HG03439 (cell line): Measurements from ENCODE around the gene PCDHGA4.
"Not testable (repeated sequence)": the region's sequence is repeated elsewhere in the genome, so short reads cannot be mapped to it uniquely, and the experiment has no call there.

ENCODE experiments used
- ATAC-seq: cut with Tn5 transposase; IDR thresholded peaks from one replicate; pipeline ENCODE4 v1.9.1; 2021; ENCODE audit warnings: mild to moderate bottlenecking, moderate library complexity; ENCODE audit not compliant: unreplicated experiment

PCDHGA4 gene

GRCh38 chr5:141346017-141346416 is 8.8 kb upstream of the PCDHGA4 start:
- ATAC-seq = not testable (repeated sequence)

DNA sequence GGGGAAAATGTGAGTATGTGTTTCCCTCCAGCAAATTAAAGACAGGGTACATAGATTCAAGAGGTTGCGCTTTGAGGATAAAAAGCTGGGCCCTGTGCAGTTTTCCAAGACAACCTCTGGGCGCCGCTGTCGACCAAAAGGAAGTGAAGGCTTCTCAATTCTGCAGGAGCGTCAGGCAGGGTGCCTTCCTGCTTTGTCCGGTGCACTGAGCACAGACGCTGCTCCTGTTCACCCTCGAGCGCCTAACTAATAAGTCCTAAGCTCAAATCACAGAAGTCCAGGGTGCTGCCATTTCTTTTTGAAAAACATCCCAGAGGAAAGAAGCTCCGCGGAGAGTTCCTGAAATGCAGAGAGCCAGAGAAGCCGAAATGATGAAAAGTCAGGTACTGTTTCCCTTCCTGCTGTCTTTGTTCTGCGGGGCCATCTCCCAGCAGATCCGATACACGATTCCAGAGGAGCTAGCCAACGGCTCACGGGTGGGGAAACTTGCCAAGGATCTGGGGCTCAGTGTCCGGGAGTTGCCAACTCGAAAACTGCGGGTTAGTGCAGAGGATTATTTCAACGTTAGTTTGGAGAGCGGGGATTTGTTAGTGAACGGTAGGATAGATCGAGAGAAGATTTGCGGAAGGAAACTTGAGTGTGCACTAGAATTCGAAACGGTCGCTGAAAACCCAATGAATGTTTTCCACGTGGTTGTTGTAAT is 4.8 kb upstream of the PCDHGA4 start, which contains the start of gene PCDHGB1:
Gene PCDHGB1, plus strand, starts transcription at position 183 of the 703 bp plus-strand sequence. Its CDS starts 162 bp downstream, at position 345.
- no peak for ATAC-seq

DNA sequence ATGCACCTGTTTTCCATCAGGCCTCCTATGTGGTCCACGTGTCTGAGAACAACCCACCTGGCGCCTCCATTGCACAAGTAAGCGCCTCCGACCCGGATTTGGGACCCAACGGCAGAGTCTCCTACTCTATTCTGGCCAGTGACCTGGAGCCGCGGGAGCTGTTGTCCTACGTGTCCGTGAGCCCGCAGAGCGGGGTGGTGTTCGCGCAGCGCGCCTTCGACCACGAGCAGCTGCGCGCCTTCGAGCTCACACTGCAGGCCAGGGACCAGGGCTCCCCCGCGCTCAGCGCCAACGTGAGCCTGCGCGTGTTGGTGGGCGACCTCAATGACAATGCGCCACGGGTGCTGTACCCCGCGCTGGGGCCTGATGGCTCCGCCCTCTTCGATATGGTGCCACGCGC is 3.2 kb upstream of the PCDHGA4 start:
- no peak for ATAC-seq

DNA sequence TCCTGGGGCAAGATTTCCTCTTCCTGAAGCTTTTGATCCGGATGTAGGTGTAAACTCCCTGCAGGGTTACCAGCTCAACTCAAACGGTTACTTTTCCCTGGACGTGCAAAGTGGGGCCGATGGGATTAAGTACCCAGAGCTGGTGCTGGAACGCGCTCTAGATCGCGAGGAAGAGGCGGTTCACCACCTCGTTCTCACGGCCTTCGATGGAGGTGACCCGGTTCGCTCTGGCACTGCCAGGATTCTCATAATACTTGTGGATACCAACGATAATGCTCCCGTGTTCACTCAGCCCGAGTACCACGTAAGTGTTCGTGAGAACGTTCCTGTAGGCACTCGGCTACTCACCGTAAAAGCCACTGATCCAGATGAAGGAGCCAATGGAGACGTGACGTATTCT is 820 bp downstream of the PCDHGA4 start:
- no peak for ATAC-seq

- ATAC-seq = no peak
These were observed 1.3 kb downstream of the PCDHGA4 start for GRCh38 chr5:141356133-141356532.

DNA sequence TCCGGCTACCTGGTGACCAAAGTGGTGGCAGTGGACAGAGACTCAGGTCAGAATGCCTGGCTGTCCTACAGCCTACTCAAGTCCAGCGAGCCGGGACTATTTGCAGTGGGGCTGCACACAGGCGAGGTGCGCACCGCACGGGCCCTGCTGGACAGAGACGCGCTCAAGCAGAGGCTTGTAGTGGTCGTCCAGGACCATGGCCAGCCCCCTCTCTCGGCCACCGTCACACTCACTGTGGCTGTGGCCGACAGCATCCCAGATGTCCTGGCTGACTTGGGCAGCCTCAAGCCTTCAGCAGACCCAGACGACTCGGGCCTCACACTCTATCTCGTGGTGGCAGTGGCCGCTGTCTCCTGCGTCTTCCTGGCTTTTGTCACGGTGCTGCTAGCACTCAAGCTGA is 2.1 kb downstream of the PCDHGA4 start:
- no peak for ATAC-seq

DNA sequence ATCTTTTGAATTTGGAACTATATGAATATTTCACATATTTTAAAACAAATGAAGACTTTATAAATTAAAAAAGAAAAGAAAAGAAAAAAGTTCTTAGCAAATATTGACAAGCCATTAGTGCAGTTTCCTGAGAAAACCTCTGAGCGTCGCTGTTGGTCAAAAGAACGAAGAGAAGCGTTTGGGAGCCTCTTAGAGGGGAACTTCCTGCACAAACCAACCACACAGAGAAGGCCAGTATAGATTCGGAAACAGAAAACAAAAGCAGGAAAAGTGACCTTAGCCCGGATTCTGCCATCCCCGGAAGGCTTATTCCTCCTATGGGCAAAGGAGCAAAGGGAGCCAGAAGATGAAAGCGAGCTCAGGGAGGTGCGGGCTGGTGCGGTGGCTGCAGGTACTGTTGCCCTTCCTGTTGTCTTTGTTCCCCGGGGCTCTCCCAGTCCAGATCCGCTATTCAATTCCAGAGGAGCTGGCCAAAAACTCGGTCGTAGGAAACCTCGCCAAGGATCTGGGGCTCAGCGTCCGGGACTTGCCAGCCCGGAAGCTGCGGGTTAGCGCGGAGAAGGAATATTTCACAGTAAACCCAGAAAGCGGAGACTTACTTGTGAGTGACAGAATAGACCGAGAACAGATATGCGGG is 5.1 kb downstream of the PCDHGA4 start, which contains the start of gene PCDHGB2:
Gene PCDHGB2, plus strand, starts transcription at position 205 of the 637 bp plus-strand sequence. Its CDS starts 142 bp downstream, at position 347.
- ATAC-seq = no peak

DNA sequence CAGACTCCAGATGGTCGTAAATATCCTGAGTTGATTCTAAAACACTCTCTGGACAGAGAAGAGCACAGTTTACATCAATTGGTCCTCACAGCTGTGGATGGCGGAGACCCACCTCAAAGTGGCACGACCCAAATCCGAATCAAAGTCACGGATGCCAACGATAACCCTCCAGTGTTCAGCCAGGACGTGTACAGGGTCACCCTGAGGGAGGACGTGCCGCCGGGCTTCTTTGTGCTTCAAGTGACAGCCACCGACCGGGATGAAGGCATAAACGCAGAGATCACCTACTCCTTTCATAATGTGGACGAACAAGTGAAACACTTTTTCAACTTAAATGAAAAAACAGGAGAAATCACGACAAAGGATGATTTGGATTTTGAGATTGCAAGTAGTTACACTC is 5.9 kb downstream of the PCDHGA4 start:
- ATAC-seq = no peak

GRCh38 chr5:141362719-141363118 is 7.9 kb downstream of the PCDHGA4 start:
- no peak for ATAC-seq

- ATAC-seq = no peak
These were observed 9.3 kb downstream of the PCDHGA4 start, which contains the start of gene PCDHGA5 for GRCh38 chr5:141363952-141364660. TSS of gene PCDHGA5 (plus strand) at chr5:141364162. CDS start at chr5:141364331, 169 bp downstream.

GRCh38 chr5:141366016-141366896 is 11.4 kb downstream of the PCDHGA4 start:
- ATAC-seq = no peak

DNA sequence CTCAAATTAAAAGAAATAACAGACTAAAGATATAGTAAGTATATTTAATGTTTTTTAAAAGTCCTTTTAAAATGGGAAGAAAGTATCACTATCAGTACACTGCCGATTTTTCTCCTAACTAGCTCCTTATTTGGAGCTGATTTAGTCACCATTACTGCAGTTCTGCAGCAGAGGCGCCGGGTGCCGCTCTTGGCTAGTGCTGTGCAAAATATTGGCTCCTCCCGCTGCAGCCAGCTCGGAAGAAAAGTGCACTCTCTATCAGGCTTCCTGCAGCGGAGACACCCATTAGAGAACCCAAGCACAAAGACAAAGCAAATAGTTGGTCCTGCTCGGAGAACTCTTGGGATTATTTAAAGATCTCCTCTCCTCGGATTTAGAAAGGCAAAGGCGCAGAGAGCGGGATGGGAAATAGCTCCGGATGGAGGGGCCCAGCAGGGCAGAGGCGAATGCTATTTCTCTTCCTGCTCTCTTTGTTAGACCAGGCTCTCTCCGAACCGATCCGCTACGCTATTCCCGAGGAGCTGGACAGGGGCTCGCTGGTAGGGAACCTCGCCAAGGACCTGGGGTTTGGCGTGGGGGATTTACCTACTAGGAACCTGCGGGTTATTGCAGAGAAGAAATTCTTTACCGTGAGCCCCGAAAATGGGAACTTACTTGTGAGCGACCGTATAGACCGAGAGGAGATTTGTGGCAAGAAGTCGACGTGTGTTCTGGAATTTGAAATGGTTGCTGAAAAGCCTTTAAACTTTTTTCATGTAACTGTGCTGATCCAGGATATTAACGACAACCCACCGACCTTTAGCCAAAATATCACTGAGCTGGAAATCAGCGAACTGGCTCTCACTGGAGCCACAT is 15.4 kb downstream of the PCDHGA4 start, which contains the start of gene PCDHGB3:
Gene PCDHGB3, plus strand, starts transcription at position 249 of the 855 bp plus-strand sequence. Its CDS starts 153 bp downstream, at position 402.
- peak; percentile 88 for ATAC-seq

- ATAC-seq = no peak
These were observed 17.0 kb downstream of the PCDHGA4 start for GRCh38 chr5:141371572-141372475.

GRCh38 chr5:141373673-141374317 is 19.0 kb downstream of the PCDHGA4 start, which contains the start of gene PCDHGA6:
TSS of gene PCDHGA6 (plus strand) at chr5:141373891. CDS start at chr5:141374084, 193 bp downstream.
- ATAC-seq = no peak

DNA sequence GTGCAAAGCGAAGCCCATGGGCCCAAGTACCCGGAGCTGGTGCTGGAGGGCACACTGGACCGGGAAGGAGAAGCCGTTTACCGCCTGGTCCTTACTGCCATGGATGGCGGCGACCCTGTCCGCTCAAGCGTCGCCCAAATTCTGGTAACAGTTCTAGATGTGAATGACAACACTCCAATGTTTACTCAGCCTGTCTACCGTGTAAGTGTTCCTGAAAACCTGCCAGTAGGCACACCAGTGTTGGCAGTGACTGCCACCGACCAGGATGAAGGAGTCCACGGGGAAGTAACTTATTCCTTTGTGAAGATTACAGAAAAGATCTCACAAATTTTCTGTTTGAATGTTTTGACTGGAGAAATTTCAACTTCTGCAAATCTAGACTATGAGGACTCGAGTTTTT is 19.8 kb downstream of the PCDHGA4 start:
- no peak for ATAC-seq

- not testable (repeated sequence) for ATAC-seq
These were observed 20.8 kb downstream of the PCDHGA4 start for GRCh38 chr5:141375444-141376155.
